IMR-90 (cell line): ENCODE measurements around the gene TMEM221. TPM values are rescaled to one million over a fixed set of nuclear protein-coding genes. Genes with fewer than 3 reads are reported as not detected.

Source experiments
- ATAC-seq: fragments of 200-7000 bp; cut with Tn5 transposase; 2 replicates; pipeline ENCODE4 v1.9.1; 2020; ENCODE audit warnings: low read depth, mild to moderate bottlenecking, moderate library complexity
- BruUV-seq: library from RNA; stranded (reverse); fragments of 400-500 nt; replicated peaks from 2 replicates; lab custom pipeline; 2021; lab: Mats Ljungman, UMichigan
- CTCF ChIA-PET: fragments of 300-600 bp; formaldehyde crosslinking; extraction: SDS; loops from one replicate; lab custom pipeline; 2021; ENCODE audit warnings: antibody characterized with exemption; lab: Yijun Ruan, JAX
- POLR2A ChIA-PET: fragments of 300-600 bp; sonication (Branson Sonifier 250); formaldehyde crosslinking; loops from one replicate; lab custom pipeline; 2022; ENCODE audit warnings: antibody characterized with exemption; ENCODE audit not compliant: unreplicated experiment; lab: Charles Lee
- DNase-seq: peaks from one replicate; pipeline ENCODE4 v3.0.0; 2013
- H2AFZ ChIP-seq: replicated peaks from 2 replicates; pipeline ENCODE3; 2013; ENCODE audit warnings: low read length, mild to moderate bottlenecking; ENCODE audit not compliant: poor library complexity
- H2AK5ac ChIP-seq: 2 replicates; pipeline ENCODE4 v1.6.1; 2013; ENCODE audit warnings: low read depth, low read length, inconsistent platforms
- H2AK9ac ChIP-seq: replicated peaks from 2 replicates; pipeline ENCODE3; 2013; ENCODE audit warnings: mild to moderate bottlenecking, low read depth, low read length, moderate library complexity; ENCODE audit not compliant: poor library complexity
- H2BK120ac ChIP-seq: 2 replicates; pipeline ENCODE4 v1.6.1; 2013; ENCODE audit warnings: low read depth, low read length, inconsistent platforms
- H2BK15ac ChIP-seq: 3 replicates; pipeline ENCODE4 v1.6.1; 2013; ENCODE audit warnings: low read depth, low read length, inconsistent platforms
- H2BK20ac ChIP-seq: 2 replicates; pipeline ENCODE4 v1.6.1; 2013; ENCODE audit warnings: low read depth, mild to moderate bottlenecking, inconsistent platforms, low read length, moderate library complexity
- H2BK5ac ChIP-seq: 2 replicates; pipeline ENCODE4 v1.6.1; 2013; ENCODE audit warnings: mild to moderate bottlenecking, low read depth, low read length, inconsistent platforms; ENCODE audit not compliant: poor library complexity, severe bottlenecking
- H3K14ac ChIP-seq: replicated peaks from 2 replicates; pipeline ENCODE4 v1.6.1; 2013; ENCODE audit warnings: low read depth, low read length, inconsistent platforms
- H3K18ac ChIP-seq: 2 replicates; pipeline ENCODE4 v1.6.1; 2013; ENCODE audit warnings: low read depth, low read length, control low read depth
- H3K23ac ChIP-seq: 2 replicates; pipeline ENCODE4 v1.6.1; 2013; ENCODE audit warnings: low read depth, low read length, inconsistent platforms
- H3K27ac ChIP-seq: 2 replicates; pipeline ENCODE4 v1.5.1; 2013; ENCODE audit warnings: mild to moderate bottlenecking, control low read depth, low read length; ENCODE audit not compliant: insufficient read depth
- H3K27me3 ChIP-seq: 2 replicates; pipeline ENCODE4 v1.6.1; 2013; ENCODE audit warnings: low read length; ENCODE audit not compliant: control insufficient read depth, insufficient read depth
- H3K36me3 ChIP-seq: 2 replicates; pipeline ENCODE4 v1.6.1; 2013; ENCODE audit warnings: low read length, mixed read lengths; ENCODE audit not compliant: control insufficient read depth, insufficient read depth
- H3K4ac ChIP-seq: 2 replicates; pipeline ENCODE4 v1.6.1; 2013; ENCODE audit warnings: low read depth, low read length, inconsistent platforms
- H3K4me1 ChIP-seq: 2 replicates; pipeline ENCODE4 v1.6.1; 2013; ENCODE audit warnings: low read length, mixed read lengths; ENCODE audit not compliant: control insufficient read depth, insufficient read depth
- H3K4me2 ChIP-seq: 2 replicates; pipeline ENCODE4 v1.6.1; 2013; ENCODE audit warnings: low read depth, mild to moderate bottlenecking, control low read depth, low read length, moderate library complexity
- H3K4me3 ChIP-seq: 2 replicates; pipeline ENCODE4 v1.5.1; 2013; ENCODE audit warnings: low read depth, mild to moderate bottlenecking, control low read depth, low read length, moderate library complexity; ENCODE audit not compliant: insufficient read depth
- H3K56ac ChIP-seq: 2 replicates; pipeline ENCODE4 v1.6.1; 2013; ENCODE audit warnings: low read length, inconsistent platforms; ENCODE audit not compliant: insufficient read depth; ENCODE audit errors: extremely low read depth
- H3K79me1 ChIP-seq, 2 experiments: 2 replicates each; pipeline ENCODE4 v1.6.1; 2013; ENCODE audit warnings: low read length in 2 of 2, inconsistent platforms in 1 of 2, low read depth in 1 of 2
- H3K9ac ChIP-seq: 2 replicates; pipeline ENCODE4 v1.6.1; 2013; ENCODE audit warnings: low read depth, low read length, control low read depth
- H3K9me1 ChIP-seq: 2 replicates; pipeline ENCODE4 v1.6.1; 2013; ENCODE audit warnings: low read length, inconsistent platforms; ENCODE audit not compliant: insufficient read depth
- H3K9me3 ChIP-seq: 2 replicates; pipeline ENCODE4 v1.6.1; 2013; ENCODE audit warnings: low read length; ENCODE audit not compliant: control insufficient read depth, insufficient read depth
- H4K20me1 ChIP-seq: 2 replicates; pipeline ENCODE4 v1.6.1; 2013; ENCODE audit warnings: low read length, inconsistent platforms; ENCODE audit not compliant: insufficient read depth
- H4K5ac ChIP-seq: 2 replicates; pipeline ENCODE4 v1.6.1; 2013; ENCODE audit warnings: mild to moderate bottlenecking, low read depth, low read length, control low read depth
- H4K8ac ChIP-seq, 2 experiments: 2 replicates each; pipeline ENCODE4 v1.6.1; 2013; ENCODE audit warnings: low read depth in 2 of 2, low read length in 2 of 2, control low read depth in 1 of 2, inconsistent platforms in 1 of 2
- H4K91ac ChIP-seq: 2 replicates; pipeline ENCODE4 v1.6.1; 2013; ENCODE audit warnings: low read depth, low read length, inconsistent platforms; ENCODE audit not compliant: insufficient read depth
- BHLHE40 ChIP-seq: fragments of 150-350 bp; IDR thresholded peaks from 2 replicates; pipeline ENCODE4 v1.6.1; 2016; ENCODE audit warnings: mild to moderate bottlenecking, low read depth, low read length
- CEBPB ChIP-seq: IDR thresholded peaks from 2 replicates; pipeline ENCODE4 v1.6.1; 2012; ENCODE audit warnings: low read depth, low read length, improper control_type of control experiment
- CHD1 ChIP-seq: IDR thresholded peaks from 2 replicates; pipeline ENCODE4 v1.6.1; 2012; ENCODE audit warnings: low read depth, low read length, improper control_type of control experiment
- FOS ChIP-seq: fragments of 150-350 bp; IDR thresholded peaks from 2 replicates; pipeline ENCODE4 v1.6.1; 2016; ENCODE audit warnings: low read depth, low read length
- MAFK ChIP-seq: IDR thresholded peaks from 2 replicates; pipeline ENCODE4 v1.6.1; 2012; ENCODE audit warnings: low read depth, low read length, improper control_type of control experiment
- MAZ ChIP-seq: IDR thresholded peaks from 2 replicates; pipeline ENCODE4 v1.6.1; 2012; ENCODE audit warnings: low read depth, mild to moderate bottlenecking, low read length, improper control_type of control experiment, moderate library complexity, borderline replicate concordance
- MXI1 ChIP-seq: IDR thresholded peaks from 2 replicates; pipeline ENCODE4 v1.6.1; 2012; ENCODE audit warnings: low read depth, mild to moderate bottlenecking, low read length, moderate library complexity, borderline replicate concordance
- NFE2L2 ChIP-seq: fragments of 150-350 bp; IDR thresholded peaks from 2 replicates; pipeline ENCODE4 v1.6.1; 2016; ENCODE audit warnings: low read depth, mild to moderate bottlenecking, low read length
- POLR2A ChIP-seq: IDR thresholded peaks from 2 replicates; pipeline ENCODE4 v1.6.1; 2012; ENCODE audit warnings: mild to moderate bottlenecking, low read depth, low read length
- RAD21 ChIP-seq: IDR thresholded peaks from 2 replicates; pipeline ENCODE4 v1.6.1; 2012; ENCODE audit warnings: low read length, improper control_type of control experiment
- RCOR1 ChIP-seq: IDR thresholded peaks from 2 replicates; pipeline ENCODE4 v1.6.1; 2012; ENCODE audit warnings: mild to moderate bottlenecking, low read length, improper control_type of control experiment; ENCODE audit not compliant: insufficient replicate concordance
- RFX5 ChIP-seq: IDR thresholded peaks from 2 replicates; pipeline ENCODE4 v1.8.0; 2012; ENCODE audit warnings: low read depth, mild to moderate bottlenecking, low read length, moderate library complexity
- SMC3 ChIP-seq: fragments of 150-350 bp; IDR thresholded peaks from 2 replicates; pipeline ENCODE4 v1.6.1; 2016; ENCODE audit warnings: low read depth, mild to moderate bottlenecking, antibody characterized with exemption, low read length, moderate library complexity
- WGBS, 2 experiments: methylation state at CpG; one replicate each; pipeline versions ENCODE4 v1.1.5 to v1.1.7; 2013; ENCODE audit warnings: missing lambda C conversion rate in 2 of 2; ENCODE audit not compliant: insufficient read length in 1 of 2; ENCODE audit errors: extremely low coverage in 2 of 2; 5-methylcytosine and 5-hydroxymethylcytosine counted together
- dilution Hi-C: fragments of 300-500 bp; cut with HindIII; formaldehyde crosslinking; loops from one replicate; pipeline ENCODE4 v1.14.3; 2018; ENCODE audit warnings: low sequenced_read_pairs; ENCODE audit not compliant: unreplicated experiment
- in situ Hi-C: fragments of 300-500 bp; cut with MboI; formaldehyde crosslinking; loops from 3 replicates; pipeline ENCODE4 v1.14.3; 2019; ENCODE audit warnings: low sequenced_read_pairs, inconsistent platforms, mixed read lengths
- intact Hi-C: fragments of 100-400 bp; cut with micrococcal nuclease; formaldehyde crosslinking; loops from 2 replicates; pipeline ENCODE4 v1.10.0; 2022
- polyA plus RNA-seq, 3 experiments: library from polyadenylated mRNA; depleted of rRNA; stranded (reverse); fragments of >200 nt; gene quantifications; 2 replicates each; pipeline ENCODE4 v1.2.3, GENCODE V29; 2012; ENCODE audit warnings: low replicate concordance in 1 of 3
- total RNA-seq: library from RNA; depleted of rRNA; stranded (reverse); fragments of >200 nt; gene quantifications from 2 replicates; pipeline ENCODE4 v1.2.3, GENCODE V29; 2012
- TF ChIP-seq, protein P1 (sequence below): fragments of 150-350 bp; IDR thresholded peaks from 2 replicates; pipeline ENCODE4 v1.6.1; 2016; ENCODE audit warnings: low read depth, mild to moderate bottlenecking, low read length, moderate library complexity, borderline replicate concordance
- TF ChIP-seq, protein P2 (sequence below): conservative IDR thresholded peaks from 2 replicates; pipeline ENCODE4 v1.5.1; 2012; ENCODE audit warnings: mild to moderate bottlenecking, low read depth, low read length, improper control_type of control experiment

Gene TMEM221
- total and polyA plus RNA-seq, 2 of the 4 experiments (the other 2 are of a cell fraction) = 0.12 TPM; not detected in 1

DNA sequence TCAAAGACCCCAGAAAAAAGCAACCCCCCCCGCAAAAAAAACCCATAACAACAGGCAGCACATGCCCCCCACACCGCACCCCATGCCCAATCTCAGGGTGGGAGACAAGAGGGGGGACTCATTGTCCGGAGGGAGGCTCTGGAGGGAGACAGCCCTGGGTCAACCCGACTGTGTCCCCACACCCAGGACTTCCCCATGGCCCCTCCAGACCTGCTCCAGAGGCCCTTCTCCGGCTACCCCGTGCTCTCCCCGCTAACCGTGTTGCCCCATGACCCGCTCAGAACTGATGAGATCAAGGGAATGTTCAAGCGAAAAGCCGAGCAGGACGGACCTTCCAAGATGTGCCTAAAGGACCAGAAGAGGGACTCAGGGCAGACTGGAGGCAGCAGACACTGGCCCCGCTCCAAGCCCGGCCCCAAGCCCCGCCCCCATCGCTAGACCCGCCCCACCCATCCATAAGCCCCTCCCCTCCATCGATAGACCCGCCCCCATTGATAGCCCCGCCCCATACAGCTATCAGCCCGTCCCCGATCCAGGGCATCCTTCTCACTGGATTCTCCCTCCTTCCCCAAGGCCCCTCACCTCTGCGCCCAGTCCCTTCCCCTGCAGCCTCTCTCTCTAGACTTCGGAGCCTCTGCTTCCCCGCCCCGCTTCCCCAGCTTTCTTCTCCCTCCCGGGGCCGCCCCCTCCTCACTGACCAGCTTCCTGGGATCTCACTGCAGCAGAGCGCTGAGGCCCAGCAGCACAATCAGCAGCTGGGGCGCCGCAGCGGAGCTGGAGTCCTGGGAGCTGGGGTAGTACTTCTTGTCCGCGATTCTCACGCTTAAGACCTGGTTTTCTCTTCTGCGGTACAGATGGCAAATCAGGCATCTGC is 45.2 kb downstream of the TMEM221 start:
- 72% methylated on average over 6 of the region's 36 CpGs; no CpG with 5 or more reads in 1 of the 2 experiments for WGBS, 2 experiments
- H2BK20ac ChIP-seq = no peak overlapping the region
- no peak overlapping the region for H2BK5ac ChIP-seq
- DNase-seq = no peak
- no peak overlapping the region for H4K5ac ChIP-seq
- H3K4me3 ChIP-seq = no peak overlapping the region
- H2AK9ac ChIP-seq = no peak overlapping the region
- no peak overlapping the region for H3K14ac ChIP-seq
- H4K20me1 ChIP-seq = no peaks in the 10 kb centered on the region
- H3K9ac ChIP-seq = no peak overlapping the region
- no peak overlapping the region for H3K27ac ChIP-seq
- H3K36me3 ChIP-seq = no peaks in the 10 kb centered on the region
- no peak overlapping the region for H3K56ac ChIP-seq
- H2BK15ac ChIP-seq = no peak overlapping the region
- H3K79me1 ChIP-seq = no peaks in the 10 kb centered on the region
- no peak overlapping the region for H2AK5ac ChIP-seq
- dilution Hi-C loops = no loop called here
- no peaks in the 10 kb centered on the region for H3K4me1 ChIP-seq
- H3K4ac ChIP-seq = no peak overlapping the region
- no peak overlapping the region for H4K8ac ChIP-seq
- H3K9me3 ChIP-seq = no peaks in the 10 kb centered on the region
- ChIA-PET POLR2A (no interaction called here), CTCF (no interaction called here)
- H3K23ac ChIP-seq = no peak overlapping the region
- ATAC-seq = peak; percentile 60
- no TSS peak for BruUV-seq
- peak overlapping the region; percentile 70 for H2AFZ ChIP-seq
- H3K18ac ChIP-seq = no peak overlapping the region
- H2BK120ac ChIP-seq = no peak overlapping the region
- no peak overlapping the region for H4K91ac ChIP-seq
- intact Hi-C loops = no loop called here
- in situ Hi-C loops = no loop called here
- no peaks in the 10 kb centered on the region for H3K27me3 ChIP-seq
- peaks cover 2% of the 10 kb centered on the region; the same call in 1 of the 2 replicates for H3K9me1 ChIP-seq
- no peak overlapping the region for H3K4me2 ChIP-seq
- TF ChIP-seq CHD1 (no peak), SMC3 (no peak), MXI1 (no peak), NFE2L2 (no peak), POLR2A (no peak), CEBPB (no peak), RCOR1 (no peak), FOS (no peak), RFX5 (no peak), BHLHE40 (no peak), MAFK (no peak), RAD21 (no peak), MAZ (no peak)
- TF ChIP-seq, protein P1, sequence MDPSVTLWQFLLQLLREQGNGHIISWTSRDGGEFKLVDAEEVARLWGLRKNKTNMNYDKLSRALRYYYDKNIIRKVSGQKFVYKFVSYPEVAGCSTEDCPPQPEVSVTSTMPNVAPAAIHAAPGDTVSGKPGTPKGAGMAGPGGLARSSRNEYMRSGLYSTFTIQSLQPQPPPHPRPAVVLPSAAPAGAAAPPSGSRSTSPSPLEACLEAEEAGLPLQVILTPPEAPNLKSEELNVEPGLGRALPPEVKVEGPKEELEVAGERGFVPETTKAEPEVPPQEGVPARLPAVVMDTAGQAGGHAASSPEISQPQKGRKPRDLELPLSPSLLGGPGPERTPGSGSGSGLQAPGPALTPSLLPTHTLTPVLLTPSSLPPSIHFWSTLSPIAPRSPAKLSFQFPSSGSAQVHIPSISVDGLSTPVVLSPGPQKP = no peak
- TF ChIP-seq, protein P2, sequence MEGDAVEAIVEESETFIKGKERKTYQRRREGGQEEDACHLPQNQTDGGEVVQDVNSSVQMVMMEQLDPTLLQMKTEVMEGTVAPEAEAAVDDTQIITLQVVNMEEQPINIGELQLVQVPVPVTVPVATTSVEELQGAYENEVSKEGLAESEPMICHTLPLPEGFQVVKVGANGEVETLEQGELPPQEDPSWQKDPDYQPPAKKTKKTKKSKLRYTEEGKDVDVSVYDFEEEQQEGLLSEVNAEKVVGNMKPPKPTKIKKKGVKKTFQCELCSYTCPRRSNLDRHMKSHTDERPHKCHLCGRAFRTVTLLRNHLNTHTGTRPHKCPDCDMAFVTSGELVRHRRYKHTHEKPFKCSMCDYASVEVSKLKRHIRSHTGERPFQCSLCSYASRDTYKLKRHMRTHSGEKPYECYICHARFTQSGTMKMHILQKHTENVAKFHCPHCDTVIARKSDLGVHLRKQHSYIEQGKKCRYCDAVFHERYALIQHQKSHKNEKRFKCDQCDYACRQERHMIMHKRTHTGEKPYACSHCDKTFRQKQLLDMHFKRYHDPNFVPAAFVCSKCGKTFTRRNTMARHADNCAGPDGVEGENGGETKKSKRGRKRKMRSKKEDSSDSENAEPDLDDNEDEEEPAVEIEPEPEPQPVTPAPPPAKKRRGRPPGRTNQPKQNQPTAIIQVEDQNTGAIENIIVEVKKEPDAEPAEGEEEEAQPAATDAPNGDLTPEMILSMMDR = no peak
